Measurements from ENCODE around the gene ZNRF3. TPM values are rescaled to one million over a fixed set of nuclear protein-coding genes. Genes with fewer than 3 reads are reported as not detected.

The ZNRF3 gene
- polyA plus RNA-seq (2011; rRNA removed) (0.75 and 1.1 TPM in 2 replicates), polyA minus RNA-seq (2011; rRNA and poly(A)+ RNA removed) (1.2 and 1.5 TPM in 2 replicates)

GRCh38 chr22:28882878-28883656 is at the start of gene ZNRF3:
TSS of gene ZNRF3 (plus strand) at chr22:28883572. CDS start at chr22:28883767, 195 bp downstream.
- ChIA-PET POLR2A (interaction anchor here (0.6 to 0.8 kb wide), 4 partner anchors 21 to 312 kb away, joined by 5 to 13 read pairs (median 6); partner anchors contain the start of gene XBP1), CTCF (interaction anchor here (0.8 to 2.9 kb wide), 2 partner anchors 158 to 271 kb away, joined by 3 to 10 read pairs; no protein-coding TSS in a partner anchor)
- TF ChIP-seq CTCF (IDR thresholded peaks at IDR 0.05; ENCODE audit: insufficient read depth, low read depth, low read length) = peak; percentile 7; the same call in 1 of the 2 replicates
- Histone ChIP-seq H3K4me3 (ENCODE audit: low read depth, low read length) (peak within 1 kb of the TSS; percentile 60), H3K27me3 (ENCODE audit: control insufficient read depth, insufficient read depth, low read length) (no peaks in the 10 kb centered on the region), H3K36me3 (ENCODE audit: control insufficient read depth, insufficient read depth, low read length) (no peaks in the 10 kb centered on the region)
- peak; percentile 15 for DNase-seq (ENCODE audit: low read depth)

- Histone ChIP-seq H3K27me3 (ENCODE audit: control insufficient read depth, insufficient read depth, low read length) (no peaks in the 10 kb centered on the region), H3K4me3 (ENCODE audit: low read depth, low read length) (no peak overlapping the region), H3K36me3 (ENCODE audit: control insufficient read depth, insufficient read depth, low read length) (0 out of 2 replicates have a peak, but pooled peaks cover 2% of the 10 kb centered on the region)
- TF ChIP-seq CTCF (IDR thresholded peaks at IDR 0.05; ENCODE audit: insufficient read depth, low read depth, low read length) = no peak
- DNase-seq (ENCODE audit: low read depth) = no peak
- CTCF ChIA-PET = interaction anchor here (0.9 to 3.1 kb wide), 2 partner anchors 10 to 235 kb away, joined by 3 to 17 read pairs; no protein-coding TSS in a partner anchor
- POLR2A ChIA-PET = no interaction called here
These were observed 47.7 kb upstream of the ZNRF3 start for GRCh38 chr22:28835630-28836189.

GRCh38 chr22:28837640-28838039 is 45.7 kb upstream of the ZNRF3 start:
- H3K27me3 ChIP-seq (ENCODE audit: control insufficient read depth, insufficient read depth, low read length) = no peaks in the 10 kb centered on the region
- DNase-seq (ENCODE audit: low read depth) = no peak
- TF ChIP-seq CTCF (IDR thresholded peaks at IDR 0.05; ENCODE audit: insufficient read depth, low read depth, low read length) = no peak
- H3K4me3 ChIP-seq (ENCODE audit: low read depth, low read length) = no peak overlapping the region
- H3K36me3 ChIP-seq (ENCODE audit: control insufficient read depth, insufficient read depth, low read length) = no peaks in the 10 kb centered on the region
- ChIA-PET POLR2A (no interaction called here), CTCF (interaction anchor here (0.9 to 3.1 kb wide), 3 partner anchors 9 to 237 kb away, joined by 3 to 17 read pairs (median 6); no protein-coding TSS in a partner anchor)

GRCh38 chr22:28838971-28839370 is 44.4 kb upstream of the ZNRF3 start:
- no peaks in the 10 kb centered on the region for H3K36me3 ChIP-seq (ENCODE audit: control insufficient read depth, insufficient read depth, low read length)
- H3K4me3 ChIP-seq (ENCODE audit: low read depth, low read length) = no peak overlapping the region
- CTCF ChIA-PET = interaction anchor here (0.6 to 1.1 kb wide), 3 partner anchors 21 to 238 kb away, joined by 3 read pairs; no protein-coding TSS in a partner anchor
- POLR2A ChIA-PET = no interaction called here
- no peaks in the 10 kb centered on the region for H3K27me3 ChIP-seq (ENCODE audit: control insufficient read depth, insufficient read depth, low read length)
- TF ChIP-seq CTCF (IDR thresholded peaks at IDR 0.05; ENCODE audit: insufficient read depth, low read depth, low read length) = no peak
- DNase-seq (ENCODE audit: low read depth) = no peak

- no peak overlapping the region for H3K4me3 ChIP-seq (ENCODE audit: low read depth, low read length)
- H3K36me3 ChIP-seq (ENCODE audit: control insufficient read depth, insufficient read depth, low read length) = no peaks in the 10 kb centered on the region
- no peaks in the 10 kb centered on the region for H3K27me3 ChIP-seq (ENCODE audit: control insufficient read depth, insufficient read depth, low read length)
- no peak for TF ChIP-seq CTCF (IDR thresholded peaks at IDR 0.05; ENCODE audit: insufficient read depth, low read depth, low read length)
- DNase-seq (ENCODE audit: low read depth) = no peak
- POLR2A ChIA-PET = no interaction called here
- CTCF ChIA-PET = interaction anchor here (1.2 kb wide), 1 partner anchor 199 kb away, joined by 3 read pairs; no protein-coding TSS in a partner anchor
These were observed 42.3 kb upstream of the ZNRF3 start for GRCh38 chr22:28841111-28841510.

All from BJ (cell line).